Fibroblast of lung (primary cell): ENCODE results near the gene VCP. TPM values are rescaled to one million over a fixed set of nuclear protein-coding genes. Genes with fewer than 3 reads are reported as not detected.

Experiments used
- DNase-seq, 2 donors: peaks; one replicate each; pipeline versions ENCODE4 v3.0.0 to v3.0.0-alpha.2; 2010; ENCODE audit warnings: low read depth in 2 of 2
- H2AFZ ChIP-seq: 2 replicates; pipeline ENCODE4 v1.5.1; 2012; ENCODE audit warnings: low read length, control low read depth, inconsistent platforms
- H3K27ac ChIP-seq: 2 replicates; pipeline ENCODE4 v1.5.1; 2011; ENCODE audit warnings: low read length, control low read depth; ENCODE audit not compliant: insufficient read depth
- H3K27me3 ChIP-seq: 2 replicates; pipeline ENCODE4 v1.5.1; 2011; ENCODE audit warnings: mild to moderate bottlenecking, low read length; ENCODE audit not compliant: control insufficient read depth, insufficient read depth
- H3K36me3 ChIP-seq: 2 replicates; pipeline ENCODE4 v1.5.1; 2011; ENCODE audit warnings: low read length; ENCODE audit not compliant: control insufficient read depth, insufficient read depth
- H3K4me1 ChIP-seq: 2 replicates; pipeline ENCODE4 v1.5.1; 2011; ENCODE audit warnings: low read length; ENCODE audit not compliant: control insufficient read depth, insufficient read depth; ENCODE audit errors: extremely low read depth
- H3K4me2 ChIP-seq: 2 replicates; pipeline ENCODE4 v1.5.1; 2011; ENCODE audit warnings: low read length, control low read depth; ENCODE audit not compliant: insufficient read depth; ENCODE audit errors: extremely low read depth
- H3K4me3 ChIP-seq, 4 experiments: fragments of 200-600 bp in 1 of 4; sonication (generic) in 1 of 4; replicated peaks in 1 of 4; 2 replicates each; pipeline ENCODE4 v1.5.1; 2011 to 2016; ENCODE audit warnings: low read length in 4 of 4, low read depth in 3 of 4, mild to moderate bottlenecking in 3 of 4, control low read depth in 2 of 4, inconsistent platforms in 1 of 4, mixed read lengths in 1 of 4; ENCODE audit not compliant: insufficient read depth in 1 of 4; ENCODE audit errors: control extremely low read depth in 1 of 4
- H3K79me2 ChIP-seq: 2 replicates; pipeline ENCODE4 v1.5.1; 2012; ENCODE audit warnings: mild to moderate bottlenecking, low read length, inconsistent platforms; ENCODE audit not compliant: control insufficient read depth, insufficient read depth
- H3K9ac ChIP-seq: 2 replicates; pipeline ENCODE4 v1.5.1; 2011; ENCODE audit warnings: mild to moderate bottlenecking, low read length, control low read depth; ENCODE audit not compliant: insufficient read depth
- H3K9me3 ChIP-seq: 2 replicates; pipeline ENCODE4 v1.5.1; 2012; ENCODE audit warnings: low read depth, low read length; ENCODE audit not compliant: control insufficient read depth, insufficient read depth
- H4K20me1 ChIP-seq: 2 replicates; pipeline ENCODE4 v1.5.1; 2011; ENCODE audit warnings: low read length; ENCODE audit not compliant: control insufficient read depth, insufficient read depth; ENCODE audit errors: extremely low read depth
- CTCF ChIP-seq, 2 donors: IDR thresholded peaks in 1 of 2; conservative IDR thresholded peaks in 1 of 2; 1 replicate in 1 of 2; 2 replicates in 1 of 2; pipeline ENCODE4 v1.5.1; 2011 to 2012; ENCODE audit warnings: low read length in 2 of 2, control low read depth in 1 of 2, inconsistent platforms in 1 of 2, low read depth in 1 of 2, mild to moderate bottlenecking in 1 of 2
- EZH2 ChIP-seq: IDR thresholded peaks from 2 replicates; pipeline ENCODE4 v1.5.1; 2012; ENCODE audit warnings: low read length, control low read depth, mild to moderate bottlenecking; ENCODE audit errors: missing control alignments
- polyA plus RNA-seq, 2 donors: library from polyadenylated mRNA; depleted of rRNA in 1 of 2; stranded (reverse) in 1 of 2; unstranded in 1 of 2; fragments of >200 nt; gene quantifications; 2 replicates each; pipeline ENCODE4 v1.2.1, GENCODE V29; 2011 to 2012; ENCODE audit warnings: missing spikeins in 1 of 2
- total RNA-seq: library from RNA; depleted of rRNA; stranded (reverse); fragments of >200 nt; gene quantifications from 2 replicates; pipeline ENCODE4 v1.2.1, GENCODE V29; 2014

VCP gene
- total and polyA plus RNA-seq, 2 donors (not counting 1 experiment from before 2014, with no cell fraction given): 298 to 340 TPM

DNA sequence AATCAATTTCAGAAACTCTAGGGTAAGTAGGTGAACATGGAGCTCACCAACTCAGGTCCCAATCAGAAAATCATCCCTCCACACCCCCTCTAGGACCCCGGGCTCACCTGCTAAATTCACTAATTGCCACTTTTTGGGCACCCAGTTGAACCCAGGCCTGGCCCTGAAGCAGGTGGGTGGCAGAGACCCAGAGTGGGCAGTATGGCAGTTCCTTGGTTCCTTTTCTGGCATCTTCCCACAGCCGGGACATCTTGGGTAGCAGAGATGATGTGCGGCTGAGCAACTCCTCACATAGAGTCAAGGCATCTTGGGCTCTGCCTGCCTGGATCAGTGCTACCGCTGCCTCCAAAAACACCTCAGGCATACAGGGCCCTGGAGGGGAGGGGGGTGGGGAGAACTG, 2.9 kb upstream of the VCP start:
- Histone ChIP-seq H3K79me2 (peaks cover 39% of the 10 kb centered on the region), H3K9ac (no peak overlapping the region), H3K4me2 (no peak overlapping the region), H3K27me3 (no peaks in the 10 kb centered on the region), H3K36me3 (peaks cover 6% of the 10 kb centered on the region), H3K4me1 (peaks cover 7% of the 10 kb centered on the region), H4K20me1 (peaks cover 3% of the 10 kb centered on the region), H3K9me3 (no peaks in the 10 kb centered on the region), H3K27ac (no peak overlapping the region), H3K4me3 (no peak overlapping the region), H2AFZ (no peak overlapping the region)
- DNase-seq: no peak
- TF ChIP-seq EZH2 (no peak), CTCF (conservative IDR thresholded peaks at IDR 0.05 in 1 of 2, IDR thresholded peaks at IDR 0.05 in 1 of 2; ENCODE audit: low read depth in 1 of 2, low read length in 2 of 2) (no peak)

GRCh38 chr9:35074791-35075190, 2.4 kb upstream of the VCP start:
- H2AFZ ChIP-seq: no peak overlapping the region
- peaks cover 8% of the 10 kb centered on the region for H4K20me1 ChIP-seq
- no peaks in the 10 kb centered on the region for H3K27me3 ChIP-seq
- no peaks in the 10 kb centered on the region for H3K9me3 ChIP-seq
- H3K4me1 ChIP-seq: peaks cover 7% of the 10 kb centered on the region
- peaks cover 6% of the 10 kb centered on the region for H3K36me3 ChIP-seq
- peaks cover 45% of the 10 kb centered on the region for H3K79me2 ChIP-seq
- no peak overlapping the region for H3K4me2 ChIP-seq
- TF ChIP-seq CTCF (conservative IDR thresholded peaks at IDR 0.05 in 1 of 2, IDR thresholded peaks at IDR 0.05 in 1 of 2; ENCODE audit: low read depth in 1 of 2, low read length in 2 of 2) (no peak), EZH2 (no peak)
- no peak overlapping the region for H3K4me3 ChIP-seq
- H3K9ac ChIP-seq: no peak overlapping the region
- no peak overlapping the region for H3K27ac ChIP-seq
- DNase-seq: no peak

DNA sequence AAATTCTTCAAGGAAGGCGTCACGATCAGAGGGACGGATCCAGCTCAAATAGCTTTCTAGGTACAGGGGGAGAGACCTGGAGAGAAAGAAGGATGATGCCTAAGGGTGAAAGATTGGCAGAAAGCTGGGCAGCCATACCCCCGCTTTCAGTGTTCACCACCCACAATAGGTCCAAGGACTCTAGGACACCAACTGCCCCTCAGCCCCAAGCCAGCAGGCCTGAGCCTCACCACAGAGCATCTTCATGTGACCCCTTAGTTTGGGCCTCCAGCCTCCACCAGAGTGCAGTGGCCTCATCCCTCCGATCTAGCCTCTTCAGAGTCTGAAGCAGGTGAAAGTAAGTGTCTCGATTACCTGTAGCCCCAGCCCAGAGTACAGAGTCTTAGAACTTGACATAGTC, 1.7 kb upstream of the VCP start:
- Histone ChIP-seq H3K4me2 (no peak overlapping the region), H3K9ac (no peak overlapping the region), H3K79me2 (peaks cover 50% of the 10 kb centered on the region), H3K27me3 (no peaks in the 10 kb centered on the region), H3K36me3 (peaks cover 6% of the 10 kb centered on the region), H3K9me3 (no peaks in the 10 kb centered on the region), H3K4me3 (no peak overlapping the region), H2AFZ (no peak overlapping the region), H3K4me1 (peaks cover 7% of the 10 kb centered on the region), H3K27ac (no peak overlapping the region), H4K20me1 (peaks cover 11% of the 10 kb centered on the region)
- no peak for DNase-seq
- no peak for TF ChIP-seq EZH2
- TF ChIP-seq CTCF (conservative IDR thresholded peaks at IDR 0.05 in 1 of 2, IDR thresholded peaks at IDR 0.05 in 1 of 2; ENCODE audit: low read depth in 1 of 2, low read length in 2 of 2): no peak
